CD4-positive, alpha-beta T cell (primary cell): ENCODE results near the gene DSN1. TPM values are rescaled to one million over a fixed set of nuclear protein-coding genes. Genes with fewer than 3 reads are reported as not detected.

ENCODE experiments used
- ATAC-seq: fragments of 200-7000 bp; cut with Tn5 transposase; one replicate; pipeline ENCODE4 v1.10.0; 2022; ENCODE audit warnings: mild to moderate bottlenecking; ENCODE audit not compliant: poor library complexity
- CTCF ChIA-PET: fragments of 350-600 bp; sonication (Branson Sonifier 250); formaldehyde crosslinking; loops from one replicate; lab custom pipeline; 2021; ENCODE audit warnings: antibody characterized with exemption, inconsistent platforms; lab: Charles Lee
- POLR2A ChIA-PET: fragments of 350-600 bp; sonication (Branson Sonifier 250); formaldehyde crosslinking; loops from one replicate; lab custom pipeline; 2021; ENCODE audit warnings: antibody characterized with exemption, inconsistent platforms; lab: Charles Lee
- DNase-seq, 14 experiments: peaks; one replicate each; pipeline ENCODE4 v3.0.0-alpha.2; 2013 to 2020; ENCODE audit warnings: mixed read lengths in 2 of 14
- H3K27ac ChIP-seq, 2 donors: one replicate each; pipeline versions ENCODE4 v1.5.1 to v1.7.0; 2013; ENCODE audit warnings: low read length in 2 of 2, low read depth in 1 of 2, mild to moderate bottlenecking in 1 of 2
- H3K27me3 ChIP-seq, 2 experiments: 1 replicate in 1 of 2; 2 replicates in 1 of 2; pipeline versions ENCODE4 v1.6.1 to v1.7.0; 2013; ENCODE audit warnings: low read length in 2 of 2, control low read depth in 1 of 2, mild to moderate bottlenecking in 1 of 2, moderate library complexity in 1 of 2; ENCODE audit not compliant: insufficient read depth in 2 of 2, control insufficient read depth in 1 of 2
- H3K36me3 ChIP-seq: one replicate; pipeline ENCODE4 v1.6.1; 2013; ENCODE audit warnings: low read length, control low read depth; ENCODE audit not compliant: insufficient read depth
- H3K4me1 ChIP-seq: one replicate; pipeline ENCODE4 v1.6.1; 2013; ENCODE audit warnings: low read length, control low read depth; ENCODE audit not compliant: insufficient read depth
- H3K4me3 ChIP-seq: one replicate; pipeline ENCODE4 v1.5.1; 2013; ENCODE audit warnings: mild to moderate bottlenecking, low read length, moderate library complexity
- H3K9me3 ChIP-seq, 2 experiments: 1 replicate in 1 of 2; 2 replicates in 1 of 2; pipeline versions ENCODE4 v1.6.1 to v1.7.0; 2013; ENCODE audit warnings: low read length in 2 of 2, mild to moderate bottlenecking in 2 of 2, control low read depth in 1 of 2, moderate library complexity in 1 of 2; ENCODE audit not compliant: control insufficient read depth in 1 of 2, insufficient read depth in 1 of 2
- H3K27ac Mint-ChIP-seq: one replicate; pipeline ENCODE4 v1.8.0; 2020; ENCODE audit warnings: mixed read lengths
- H3K27me3 Mint-ChIP-seq: one replicate; pipeline ENCODE4 v1.8.0; 2021; ENCODE audit warnings: mixed read lengths
- H3K36me3 Mint-ChIP-seq: one replicate; pipeline ENCODE4 v1.8.0; 2021; ENCODE audit warnings: low read depth, mixed read lengths
- H3K4me1 Mint-ChIP-seq: one replicate; pipeline ENCODE4 v1.8.0; 2021; ENCODE audit warnings: low read depth, mixed read lengths
- H3K4me3 Mint-ChIP-seq: one replicate; pipeline ENCODE4 v1.8.0; 2020; ENCODE audit warnings: mild to moderate bottlenecking, mixed read lengths
- H3K9me3 Mint-ChIP-seq: one replicate; pipeline ENCODE4 v1.8.0; 2020; ENCODE audit warnings: mixed read lengths
- CTCF ChIP-seq: fragments of 200-600 bp; IDR thresholded peaks from one replicate; pipeline ENCODE4 v1.8.0; 2022; ENCODE audit warnings: antibody characterized with exemption, mild to moderate bottlenecking
- intact Hi-C, 2 experiments: fragments of 100-400 bp; cut with DNase I in 1 of 2; cut with micrococcal nuclease in 1 of 2; formaldehyde crosslinking; loops; one replicate each; pipeline versions ENCODE4 v1.15.1 to v1.9.0; 2023 to 2025; cut with DNase I, micrococcal nuclease
- total RNA-seq, 174 experiments: library from RNA in 2 of 174; stranded (reverse) in 2 of 174; gene quantifications; one replicate each; pipeline ENCODE4 v1.2.3 and lab custom pipeline; 2021 to 2026

DSN1 gene
- total RNA-seq, 2 experiments from 2014 or later = 10.5 to 14.3 TPM

DNA sequence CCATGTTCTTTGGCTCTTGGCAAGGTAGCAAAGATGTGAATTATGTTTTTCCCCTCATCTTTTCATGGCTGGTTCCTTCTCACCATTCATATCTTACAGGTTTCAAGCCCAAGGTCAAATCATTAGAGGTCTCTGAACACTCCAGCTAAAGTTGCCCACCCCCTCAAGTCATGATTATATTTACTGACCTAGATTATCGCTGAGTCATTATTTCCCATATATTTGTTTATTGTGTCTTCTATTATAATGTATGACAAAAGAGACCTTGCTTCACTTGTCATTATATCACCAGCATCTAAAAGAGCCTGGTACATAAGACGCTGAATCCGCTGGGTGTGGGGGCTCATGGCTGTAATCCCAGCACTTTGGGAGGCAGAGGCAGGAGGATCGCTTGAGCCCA lies 12.4 kb downstream of the DSN1 start:
- H3K27ac ChIP-seq = no peak overlapping the region
- no peak overlapping the region for H3K4me3 ChIP-seq
- H3K36me3 Mint-ChIP-seq = peaks cover 26% of the 10 kb centered on the region
- POLR2A ChIA-PET = no interaction called here
- no peaks in the 10 kb centered on the region for H3K4me1 ChIP-seq
- no peaks in the 10 kb centered on the region for H3K4me1 Mint-ChIP-seq
- no peak overlapping the region for H3K27ac Mint-ChIP-seq
- TF ChIP-seq CTCF = no peak
- CTCF ChIA-PET = no interaction called here
- H3K27me3 Mint-ChIP-seq = no peaks in the 10 kb centered on the region
- no peak for DNase-seq
- H3K9me3 ChIP-seq = no peaks in the 10 kb centered on the region
- ATAC-seq = no peak
- H3K36me3 ChIP-seq = peaks cover 11% of the 10 kb centered on the region
- H3K27me3 ChIP-seq = no peaks in the 10 kb centered on the region
- intact Hi-C loops = no loop called here
- H3K4me3 Mint-ChIP-seq = no peak overlapping the region
- no peaks in the 10 kb centered on the region for H3K9me3 Mint-ChIP-seq

DNA sequence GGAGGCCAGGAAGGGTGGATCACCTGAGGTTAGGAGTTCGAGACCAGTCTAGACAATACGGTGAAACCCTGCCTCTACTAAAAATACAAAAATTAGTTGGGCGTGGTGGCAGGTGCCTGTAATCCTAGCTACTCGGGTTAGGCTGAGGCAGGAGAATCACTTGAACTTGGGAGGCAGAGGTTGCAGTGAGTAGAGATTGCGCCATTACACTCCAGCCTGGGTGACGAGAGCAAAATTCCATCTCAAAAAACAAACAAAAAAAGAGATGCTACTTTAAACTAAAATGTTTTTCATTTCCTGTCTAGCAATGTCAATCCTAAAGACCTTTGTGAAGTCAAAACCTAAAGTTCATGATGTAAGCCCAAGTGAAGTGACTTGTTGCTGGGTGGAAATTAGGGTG lies 12.9 kb downstream of the DSN1 start:
- H3K9me3 Mint-ChIP-seq = no peaks in the 10 kb centered on the region
- no peak overlapping the region for H3K4me3 Mint-ChIP-seq
- no peaks in the 10 kb centered on the region for H3K4me1 ChIP-seq
- CTCF ChIA-PET = no interaction called here
- no peak for DNase-seq
- no peaks in the 10 kb centered on the region for H3K4me1 Mint-ChIP-seq
- no peak for TF ChIP-seq CTCF
- H3K27ac Mint-ChIP-seq = no peak overlapping the region
- ATAC-seq = no peak
- H3K36me3 Mint-ChIP-seq = peaks cover 27% of the 10 kb centered on the region
- H3K27ac ChIP-seq = no peak overlapping the region
- H3K27me3 ChIP-seq = no peaks in the 10 kb centered on the region
- intact Hi-C loops = no loop called here
- H3K36me3 ChIP-seq = peaks cover 11% of the 10 kb centered on the region
- H3K4me3 ChIP-seq = no peak overlapping the region
- POLR2A ChIA-PET = no interaction called here
- H3K9me3 ChIP-seq = no peaks in the 10 kb centered on the region
- no peaks in the 10 kb centered on the region for H3K27me3 Mint-ChIP-seq

- Histone ChIP-seq H3K9me3 (no peaks in the 10 kb centered on the region), H3K4me1 (no peaks in the 10 kb centered on the region), H3K36me3 (peaks cover 21% of the 10 kb centered on the region), H3K4me3 (no peak overlapping the region), H3K27ac (no peak overlapping the region), H3K27me3 (no peaks in the 10 kb centered on the region)
- CTCF ChIA-PET = no interaction called here
- DNase-seq (no peak), ATAC-seq (no peak)
- Mint-ChIP-seq H3K36me3 (peaks cover 43% of the 10 kb centered on the region), H3K9me3 (no peaks in the 10 kb centered on the region), H3K4me3 (no peak overlapping the region), H3K27ac (no peak overlapping the region), H3K4me1 (no peaks in the 10 kb centered on the region), H3K27me3 (no peaks in the 10 kb centered on the region)
- POLR2A ChIA-PET = interaction anchor here (1.2 kb wide), 1 partner anchor 16 kb away, joined by 4 read pairs; the partner anchor contains the start of gene DSN1
- intact Hi-C loops = loop anchor here in 1 of 2 experiments (10.0 kb wide), 1 partner anchor 93 kb away; no protein-coding TSS in a partner anchor
- no peak for TF ChIP-seq CTCF
Observed at GRCh38 chr20:36758276-36758675, 15.3 kb downstream of the DSN1 start.
